HG02759 (cell line): Measurements from ENCODE around the gene GRIA1.

Source experiments
- ATAC-seq: cut with Tn5 transposase; IDR thresholded peaks from one replicate; pipeline ENCODE4 v1.9.1; 2021; ENCODE audit warnings: mild to moderate bottlenecking, moderate library complexity; ENCODE audit not compliant: unreplicated experiment

GRIA1 gene

DNA sequence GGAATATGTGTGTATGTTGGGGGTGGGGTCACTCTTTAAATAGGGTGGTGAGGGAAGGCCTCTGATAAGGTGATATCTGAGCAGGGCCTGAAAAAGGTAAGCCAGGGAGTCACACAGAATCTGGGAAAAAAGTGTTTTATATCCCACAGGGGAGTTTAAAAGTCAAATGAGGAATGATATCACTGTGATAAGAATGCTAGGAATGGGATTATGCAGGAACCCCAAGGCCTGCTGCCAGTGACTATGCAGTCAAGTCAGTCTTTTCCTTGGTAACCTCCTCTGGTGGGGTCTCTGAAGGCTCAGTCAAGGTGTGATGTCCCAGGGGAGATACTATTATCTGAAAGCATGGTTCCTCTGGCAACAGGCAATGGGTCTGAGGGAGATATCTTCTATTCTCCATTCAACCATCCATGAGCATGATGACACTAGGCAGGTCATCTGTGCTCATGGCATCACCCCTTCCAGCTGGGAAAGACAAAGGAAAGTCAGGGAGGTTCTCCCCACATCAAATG lies 53.5 kb downstream of the GRIA1 start:
- ATAC-seq: no peak

GRCh38 chr5:153544706-153545105 lies 54.2 kb downstream of the GRIA1 start:
- no peak for ATAC-seq

- no peak for ATAC-seq
These were observed 56.1 kb downstream of the GRIA1 start for GRCh38 chr5:153546566-153546965.

DNA sequence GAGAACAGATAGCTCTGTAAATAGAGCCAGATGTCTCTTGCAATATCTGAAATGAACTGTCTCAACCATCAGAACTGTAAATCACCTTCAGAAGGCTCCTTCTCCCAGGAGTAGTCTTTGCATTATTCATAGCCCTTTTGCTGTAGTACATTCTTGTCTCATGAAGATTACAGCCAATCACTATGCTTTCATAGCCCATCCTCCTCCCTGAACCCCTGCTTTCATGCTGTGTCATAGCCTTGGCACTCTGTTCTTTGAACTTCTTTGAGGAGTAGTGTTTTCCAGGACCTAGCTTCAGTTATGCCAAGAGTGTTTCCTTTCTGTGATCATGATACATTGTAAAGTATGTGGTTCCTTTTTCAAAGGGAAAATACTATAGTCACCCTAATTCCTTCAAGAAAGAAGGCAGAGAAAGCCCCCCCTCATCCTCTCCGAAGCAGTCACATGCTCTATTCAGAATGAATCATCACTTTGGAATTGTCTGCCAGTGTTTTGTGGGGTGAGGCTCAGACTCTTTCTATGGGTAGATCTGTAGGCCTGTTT lies 61.1 kb downstream of the GRIA1 start:
- no peak for ATAC-seq

GRCh38 chr5:153552886-153553285 lies 62.4 kb downstream of the GRIA1 start:
- no peak for ATAC-seq

DNA sequence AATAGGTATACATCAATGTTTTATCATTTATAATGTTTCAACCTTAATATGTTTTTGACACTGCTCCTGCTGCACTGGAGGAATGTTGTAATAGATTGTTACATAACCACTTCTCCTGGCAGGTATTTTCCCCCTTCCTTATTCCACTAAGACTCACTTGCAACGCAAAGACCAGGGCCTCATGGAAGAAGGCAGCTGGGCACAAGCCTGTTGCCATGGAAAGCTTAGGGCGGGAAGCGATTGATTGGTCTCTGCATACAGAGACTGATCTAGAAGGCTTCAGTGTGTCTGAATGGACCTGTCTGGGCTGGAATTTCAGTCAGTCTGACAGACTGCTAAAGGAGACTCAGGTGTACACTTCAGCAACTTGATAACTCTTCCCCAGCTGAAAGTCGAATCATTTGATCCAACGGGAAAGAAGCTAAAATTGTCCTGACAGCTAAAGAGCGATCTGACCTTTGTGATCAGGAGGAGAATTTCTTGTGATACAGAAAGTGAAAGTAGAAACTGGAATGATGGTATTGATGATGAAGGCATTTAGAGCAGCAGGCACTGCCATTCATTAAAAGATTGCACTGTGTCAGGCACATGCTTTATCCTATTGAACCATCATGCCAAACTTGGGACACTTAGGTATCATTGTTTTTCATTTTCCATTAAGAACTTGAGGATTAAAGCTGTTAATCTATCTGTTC lies 65.1 kb downstream of the GRIA1 start:
- no peak for ATAC-seq

DNA sequence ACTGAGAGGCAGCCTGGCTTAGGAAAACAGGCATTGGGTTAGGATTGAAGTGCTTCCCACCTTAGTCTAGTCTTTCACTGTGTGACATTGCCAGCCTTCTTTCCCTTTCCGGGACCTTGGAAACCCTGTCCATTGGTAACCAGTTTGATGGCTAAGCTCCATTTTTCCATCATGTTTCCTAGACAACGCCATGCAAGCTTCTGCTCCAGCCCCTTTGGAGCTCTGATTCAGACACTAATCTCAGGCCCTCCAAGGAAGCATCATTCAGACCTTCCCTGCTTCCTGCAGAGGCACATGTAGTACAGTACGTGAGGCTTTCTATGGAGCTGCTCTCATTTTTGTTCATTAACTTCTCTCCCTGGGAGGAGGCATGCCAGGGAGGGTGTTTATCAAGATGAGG lies 68.5 kb downstream of the GRIA1 start:
- no peak for ATAC-seq

- no peak for ATAC-seq
These were observed 69.5 kb downstream of the GRIA1 start for GRCh38 chr5:153559926-153560325.

- ATAC-seq: no peak
These were observed 71.7 kb downstream of the GRIA1 start for GRCh38 chr5:153562189-153562588.

DNA sequence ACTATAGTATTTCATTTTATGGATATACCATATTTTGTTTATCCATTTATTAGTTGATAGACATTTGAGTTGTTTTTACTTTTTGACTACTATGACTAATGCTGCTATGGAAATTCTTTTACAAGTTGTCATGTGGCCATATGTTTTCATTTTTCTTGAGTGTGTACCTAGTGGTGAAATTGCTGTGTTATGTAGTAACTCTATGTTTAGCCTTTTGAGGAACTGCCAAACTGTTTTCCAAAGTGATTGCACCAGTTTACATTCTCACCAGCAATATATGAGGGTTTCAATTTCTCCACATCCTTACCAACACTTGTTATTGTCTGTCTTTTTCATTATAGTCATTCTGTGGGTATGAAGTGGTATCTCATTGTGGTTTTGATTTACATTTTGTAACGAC lies 75.4 kb downstream of the GRIA1 start:
- no peak for ATAC-seq

- ATAC-seq: no peak
These were observed 78.6 kb downstream of the GRIA1 start for GRCh38 chr5:153569036-153569435.

DNA sequence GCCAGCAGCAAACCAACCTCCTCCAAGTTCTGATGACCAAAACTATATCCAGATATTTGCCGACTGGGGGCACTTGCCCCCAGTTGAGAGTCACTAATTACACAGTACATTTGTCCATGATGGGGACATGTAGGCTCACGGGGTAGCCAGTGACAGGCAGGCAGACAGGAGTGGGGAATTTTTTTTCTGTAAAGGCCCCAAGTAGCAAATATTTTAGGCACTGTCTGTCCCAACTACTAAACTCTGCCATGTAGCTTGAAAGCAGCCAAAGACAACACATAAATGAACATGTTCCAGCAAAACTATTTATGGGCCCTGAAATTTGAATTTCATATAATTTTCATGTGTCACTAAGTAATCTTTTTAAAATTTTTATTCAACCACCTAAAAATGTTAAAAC lies 80.7 kb downstream of the GRIA1 start:
- no peak for ATAC-seq

DNA sequence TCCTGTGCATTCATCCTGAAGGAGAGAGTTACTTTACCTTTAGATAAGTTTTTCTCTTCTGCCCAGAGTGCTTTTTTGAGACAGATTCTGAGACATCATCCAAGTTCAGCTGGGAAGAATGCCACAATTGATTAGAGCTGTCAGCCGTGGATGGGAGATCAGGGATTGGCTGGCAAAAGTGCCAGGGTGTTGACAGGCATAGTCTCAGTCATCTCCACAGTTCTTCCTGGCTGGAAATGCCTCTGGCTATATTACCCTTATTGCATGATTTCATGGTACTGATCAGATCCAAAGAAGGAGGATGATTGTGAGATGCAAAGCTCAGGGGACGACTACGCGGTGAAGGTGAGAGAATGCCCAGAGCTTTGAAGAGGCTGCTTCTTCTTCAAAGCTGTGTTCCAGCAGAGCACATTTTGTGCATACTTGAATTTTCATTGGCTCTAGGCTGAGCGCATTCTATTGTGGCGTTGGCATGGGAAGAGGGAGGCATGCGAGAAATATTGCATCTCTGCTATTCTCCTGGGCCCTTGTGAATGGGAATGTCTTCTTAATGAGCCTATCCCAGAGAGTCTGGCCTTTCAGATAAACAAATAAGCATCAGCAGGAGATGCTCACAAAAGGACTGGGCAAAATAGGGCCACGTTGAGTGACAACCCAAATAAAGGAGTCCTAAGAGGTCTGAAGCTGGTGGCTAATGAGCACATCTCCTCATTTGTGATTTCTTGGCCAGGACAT lies 82.1 kb downstream of the GRIA1 start:
- ATAC-seq: no peak

DNA sequence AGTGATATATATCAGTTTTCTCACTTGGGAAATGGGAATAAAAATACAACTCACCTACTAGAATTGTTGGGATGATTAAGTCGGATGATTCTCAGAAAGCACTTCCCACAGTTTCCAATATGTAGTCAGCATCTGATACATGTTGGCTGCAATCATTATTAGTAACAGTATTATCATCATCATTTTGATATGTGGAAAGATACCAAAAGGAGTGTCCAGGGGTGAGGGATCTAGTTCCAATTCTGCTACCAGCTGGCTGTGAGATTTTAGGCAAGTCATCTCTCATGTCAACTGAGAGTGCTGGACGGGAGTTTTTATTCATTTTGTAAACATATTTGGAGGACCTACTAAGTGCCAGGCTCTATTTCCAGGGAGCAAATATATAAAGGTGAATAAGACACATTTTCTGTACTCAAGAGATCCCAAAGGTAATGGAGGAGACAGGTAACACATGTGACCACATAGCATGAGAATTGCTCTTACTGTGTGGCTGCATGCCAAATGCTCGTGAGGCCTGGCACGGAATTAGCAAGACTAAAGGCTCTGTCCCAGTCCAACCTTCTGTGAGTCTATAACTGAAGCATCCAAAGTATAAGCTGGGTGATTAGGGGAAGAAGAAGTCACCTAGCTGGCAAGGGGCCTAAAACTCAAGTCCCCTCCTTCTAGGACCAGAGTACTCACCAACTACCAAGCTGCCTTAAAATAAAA lies 83.0 kb downstream of the GRIA1 start:
- no peak for ATAC-seq

- ATAC-seq: no peak
These were observed 93.9 kb downstream of the GRIA1 start for GRCh38 chr5:153584126-153584959.

DNA sequence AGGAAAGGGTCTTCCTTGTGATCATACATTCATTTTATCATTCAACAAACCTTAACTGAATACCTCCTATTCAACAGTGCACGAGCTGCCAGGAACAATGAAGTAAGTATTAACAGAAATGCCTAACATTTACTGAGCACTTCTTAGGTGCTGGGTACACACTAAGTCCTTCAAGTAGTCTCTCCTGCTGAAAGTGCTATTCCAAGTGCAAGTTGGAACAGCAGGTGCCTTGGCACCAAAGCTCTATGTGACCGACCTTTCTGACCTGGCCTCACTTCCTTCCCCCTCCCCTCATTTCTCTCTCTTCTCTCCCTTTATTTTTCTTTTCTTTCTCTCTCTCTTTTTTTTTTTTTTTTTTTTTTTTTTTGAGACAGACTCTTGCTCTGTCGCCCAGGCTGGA lies 94.5 kb downstream of the GRIA1 start:
- no peak for ATAC-seq

DNA sequence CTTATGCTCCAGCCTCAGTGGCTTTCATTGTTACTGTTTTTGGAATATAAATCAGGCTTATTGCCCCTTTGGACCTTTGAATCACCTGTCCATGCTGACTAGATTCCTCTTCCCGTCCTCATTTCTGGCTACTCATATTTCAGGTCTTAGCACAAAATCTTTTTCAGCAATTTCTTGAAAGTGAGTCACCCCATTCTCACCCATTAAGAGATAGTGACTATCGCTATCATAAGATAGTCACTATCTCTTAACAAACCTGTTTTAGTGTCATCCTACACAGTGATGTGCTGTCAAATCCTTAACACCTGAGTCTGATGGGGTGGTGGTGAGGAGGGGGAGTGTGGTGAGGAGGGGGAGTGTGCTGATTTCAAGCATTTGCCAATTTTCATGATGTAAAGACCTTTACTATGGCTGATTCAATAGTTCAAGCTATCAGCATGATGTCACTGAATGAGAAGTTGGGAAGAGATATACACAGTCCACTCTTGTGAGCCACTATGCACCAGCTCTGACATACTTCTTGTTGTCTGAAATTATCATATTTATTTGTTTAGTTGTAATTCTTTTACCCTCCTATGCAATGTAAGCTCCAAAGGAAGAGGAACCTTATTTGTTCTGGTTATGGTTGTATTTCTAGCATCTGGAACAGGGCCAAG lies 95.3 kb downstream of the GRIA1 start:
- no peak for ATAC-seq

- no peak for ATAC-seq
These were observed 101.6 kb downstream of the GRIA1 start for GRCh38 chr5:153592081-153592480.

- no peak for ATAC-seq
These were observed 104.3 kb downstream of the GRIA1 start for GRCh38 chr5:153594785-153595184.

- no peak for ATAC-seq
These were observed 107.6 kb downstream of the GRIA1 start for GRCh38 chr5:153598099-153598498.
